GM12878 (cell line): Measurements from ENCODE around the gene SLC6A1. TPM values are rescaled to one million over a fixed set of nuclear protein-coding genes. Genes with fewer than 3 reads are reported as not detected.

Experiments
- ATAC-seq: fragments of 200-7000 bp; cut with Tn5 transposase; 3 replicates; pipeline ENCODE4 v1.9.1; 2020; ENCODE audit warnings: mild to moderate bottlenecking, moderate library complexity
- BruUV-seq: library from RNA; stranded (reverse); fragments of 400-500 nt; replicated peaks from 2 replicates; lab custom pipeline; 2021; lab: Mats Ljungman, UMichigan
- CTCF ChIA-PET: fragments of 300-600 bp; sonication (Branson Sonifier 250); formaldehyde crosslinking; extraction: SDS; loops from one replicate; lab custom pipeline; 2021; ENCODE audit warnings: inconsistent platforms; lab: Yijun Ruan, JAX
- POLR2A ChIA-PET: fragments of 350-600 bp; formaldehyde crosslinking; extraction: SDS; loops from one replicate; lab custom pipeline; 2021; ENCODE audit warnings: inconsistent platforms; lab: Charles Lee
- RAD21 ChIA-PET: fragments of 300-600 bp; sonication (Branson Sonifier 250); formaldehyde crosslinking; loops from one replicate; lab custom pipeline; 2023; ENCODE audit warnings: antibody characterized with exemption; ENCODE audit not compliant: unreplicated experiment; lab: Charles Lee
- SMC1A ChIA-PET: fragments of 300-600 bp; sonication (Branson Sonifier 250); formaldehyde crosslinking; loops from one replicate; lab custom pipeline; 2023; ENCODE audit not compliant: unreplicated experiment, uncharacterized antibody; lab: Charles Lee
- DNase-seq: peaks from one replicate; pipeline ENCODE4 v3.0.0-alpha.2; 2011; ENCODE audit warnings: low read depth, low spot score
- FAIRE-seq: peaks from 3 replicates; lab custom pipeline; 2011; peaks lifted over from hg19 to GRCh38; lab: Jason Lieb, UNC
- H2AFZ ChIP-seq: 2 replicates; pipeline ENCODE4 v1.6.0; 2011; ENCODE audit warnings: low read depth, low read length, control low read depth; ENCODE audit not compliant: control insufficient read depth
- H3K27ac ChIP-seq: 2 replicates; pipeline ENCODE4 v1.5.1; 2011; ENCODE audit warnings: control low read depth; ENCODE audit not compliant: control insufficient read depth, insufficient read depth
- H3K27me3 ChIP-seq, 2 experiments: replicated peaks in 1 of 2; 2 replicates each; pipeline versions ENCODE4 v1.6.0 to v1.6.1; 2011; ENCODE audit warnings: low read length in 1 of 2; ENCODE audit not compliant: control insufficient read depth in 2 of 2, insufficient read depth in 2 of 2
- H3K36me3 ChIP-seq, 2 experiments: 2 replicates each; pipeline ENCODE4 v1.5.1; 2011; ENCODE audit warnings: low read length in 1 of 2; ENCODE audit not compliant: control insufficient read depth in 2 of 2, insufficient read depth in 2 of 2
- H3K4me1 ChIP-seq: 2 replicates; pipeline ENCODE4 v1.6.1; 2011; ENCODE audit warnings: mild to moderate bottlenecking, low read length, moderate library complexity, mixed read lengths; ENCODE audit not compliant: control insufficient read depth, insufficient read depth
- H3K4me2 ChIP-seq: 2 replicates; pipeline ENCODE4 v1.6.0; 2011; ENCODE audit warnings: control low read depth; ENCODE audit not compliant: control insufficient read depth, insufficient read depth
- H3K4me3 ChIP-seq: fragments of 200-600 bp; sonication (generic); 2 replicates; pipeline ENCODE4 v1.5.1; 2016
- H3K79me2 ChIP-seq: 2 replicates; pipeline ENCODE4 v1.6.0; 2011; ENCODE audit warnings: low read length; ENCODE audit not compliant: control insufficient read depth, insufficient read depth
- H3K9ac ChIP-seq: 2 replicates; pipeline ENCODE4 v1.8.0; 2011; ENCODE audit warnings: low read length, control low read depth, mixed read lengths; ENCODE audit not compliant: control insufficient read depth, insufficient read depth
- H3K9me3 ChIP-seq: replicated peaks from 3 replicates; pipeline ENCODE4 v1.5.1; 2011; ENCODE audit warnings: mild to moderate bottlenecking, low read length; ENCODE audit not compliant: control insufficient read depth, insufficient read depth
- H4K20me1 ChIP-seq: 2 replicates; pipeline ENCODE4 v1.6.0; 2011; ENCODE audit not compliant: control insufficient read depth, insufficient read depth
- FOXK2 ChIP-seq: fragments of 450-650 bp; IDR thresholded peaks from 2 replicates; pipeline ENCODE4 v1.6.1; 2017; ENCODE audit warnings: mild to moderate bottlenecking, moderate library complexity
- NBN ChIP-seq: fragments of 450-650 bp; IDR thresholded peaks from 2 replicates; pipeline ENCODE4 v1.6.1; 2016
- PAX5 ChIP-seq: IDR thresholded peaks from 2 replicates; pipeline ENCODE4 v1.6.1; 2011; ENCODE audit warnings: low read depth, low read length, borderline replicate concordance
- RAD51 ChIP-seq: fragments of 450-650 bp; IDR thresholded peaks from 2 replicates; pipeline ENCODE4 v1.6.1; 2016; ENCODE audit warnings: moderate library complexity, mild to moderate bottlenecking, inconsistent platforms
- STAT1 ChIP-seq: fragments of 450-650 bp; conservative IDR thresholded peaks from 2 replicates; pipeline ENCODE4 v1.6.1; 2014; ENCODE audit warnings: antibody characterized with exemption, mild to moderate bottlenecking
- WGBS: methylation state at CpG from one replicate; pipeline ENCODE4 v1.1.6; 2016; ENCODE audit warnings: low lambda C conversion rate; ENCODE audit not compliant: insufficient replicate concordance, insufficient coverage; ENCODE audit errors: missing lambda C conversion rate; 5-methylcytosine and 5-hydroxymethylcytosine counted together
- in situ Hi-C: fragments of 300-500 bp; cut with MboI; formaldehyde crosslinking; loops from 9 replicates; pipeline ENCODE4 v1.14.3; 2018; ENCODE audit warnings: mixed read lengths
- intact Hi-C: fragments of 100-400 bp; cut with micrococcal nuclease; formaldehyde crosslinking; loops from one replicate; pipeline ENCODE4 v1.14.2; 2022; ENCODE audit not compliant: unreplicated experiment
- polyA plus RNA-seq, 11 experiments: library from polyadenylated mRNA; depleted of rRNA in 4 of 11; unstranded in 6 of 11; stranded (reverse) in 5 of 11; fragments of >200 nt; fragmentation: Nextera tagmentation in 4 of 11; fragmentation: Illumina TruSeq in 1 of 11; extraction: Ambion mirVana in 4 of 11; extraction: Trizol in 1 of 11; gene quantifications; 1 replicate in 1 of 11; 2 replicates in 10 of 11; pipeline versions ENCODE4 v1.2.1 to v1.2.3, GENCODE V29; 2011 to 2016; ENCODE audit warnings: inconsistent platforms in 2 of 11, missing spikeins in 2 of 11, low read depth in 1 of 11
- total RNA-seq, 4 experiments: library from RNA; depleted of rRNA in 3 of 4; stranded (reverse); fragments of >200 nt in 3 of 4; fragmentation: Illumina TruSeq in 1 of 4; extraction: Trizol in 1 of 4; gene quantifications; 2 replicates each; pipeline versions ENCODE4 v1.2.1 to v1.2.3, GENCODE V29; 2013 to 2021

The SLC6A1 gene
- total and polyA plus RNA-seq, 10 of the 15 experiments (the other 5 are each of a cell fraction or from before 2014, with no cell fraction given), result not detected

DNA sequence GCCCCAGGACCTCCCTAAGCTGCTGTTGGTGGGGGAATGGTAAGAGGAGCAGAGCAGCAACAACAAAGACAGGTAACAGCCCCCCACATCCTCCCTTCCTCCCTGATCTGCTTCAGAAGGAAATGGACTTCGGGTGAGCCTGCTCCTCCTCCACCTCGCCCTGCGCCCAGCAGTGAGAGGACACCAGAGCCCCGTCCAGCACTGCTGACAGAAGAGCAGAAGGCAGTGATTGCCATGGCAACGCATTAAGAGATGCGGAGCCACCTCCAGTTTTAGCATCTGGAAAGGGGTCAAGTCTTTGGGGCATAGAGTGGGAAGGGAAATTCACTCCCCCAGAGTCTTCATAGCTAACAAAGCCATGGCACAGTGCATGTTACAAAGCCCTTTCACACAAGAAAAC, 84.2 kb downstream of the SLC6A1 start:
- 34% methylated on average over 6 of the region's 6 CpGs for WGBS
- Histone ChIP-seq H3K9ac (no peak overlapping the region), H2AFZ (no peak overlapping the region), H3K4me2 (no peak overlapping the region), H3K4me1 (no peaks in the 10 kb centered on the region), H3K4me3 (no peak overlapping the region), H3K27ac (no peak overlapping the region), H3K27me3 (peaks cover 0 to under 1% of the 10 kb centered on the region in 2 experiments; a peak in 1 of 4 replicates), H3K79me2 (no peaks in the 10 kb centered on the region), H3K36me3 (no peaks in the 10 kb centered on the region), H3K9me3 (no peaks in the 10 kb centered on the region; the same call in 2 of the 3 replicates), H4K20me1 (no peaks in the 10 kb centered on the region)
- intact Hi-C loops, result no loop called here
- BruUV-seq, result no TSS peak
- ChIA-PET POLR2A (no interaction called here), CTCF (no interaction called here), RAD21 (no interaction called here), SMC1A (no interaction called here)
- FAIRE-seq (no peak), ATAC-seq (no peak), DNase-seq (no peak)
- TF ChIP-seq PAX5, result no peak
- no peak for TF ChIP-seq FOXK2
- TF ChIP-seq STAT1, result no peak
- in situ Hi-C loops, result no loop called here

GRCh38 chr3:11077466-11077865, 84.9 kb downstream of the SLC6A1 start:
- peaks cover 0 to 2% of the 10 kb centered on the region in 2 experiments; a peak in 1 of 4 replicates for H3K27me3 ChIP-seq
- no peaks in the 10 kb centered on the region for H3K79me2 ChIP-seq
- no peaks in the 10 kb centered on the region; the same call in 2 of the 3 replicates for H3K9me3 ChIP-seq
- no peak overlapping the region for H3K4me2 ChIP-seq
- H2AFZ ChIP-seq, result no peak overlapping the region
- no peak overlapping the region for H3K9ac ChIP-seq
- no peak overlapping the region for H3K4me3 ChIP-seq
- ATAC-seq (no peak), DNase-seq (no peak), FAIRE-seq (no peak)
- intact Hi-C loops, result no loop called here
- TF ChIP-seq RAD51, result no peak
- TF ChIP-seq NBN, result no peak
- ChIA-PET CTCF (no interaction called here), SMC1A (no interaction called here), POLR2A (no interaction called here), RAD21 (no interaction called here)
- in situ Hi-C loops, result no loop called here
- H3K36me3 ChIP-seq, result no peaks in the 10 kb centered on the region
- BruUV-seq, result no TSS peak
- no peaks in the 10 kb centered on the region for H4K20me1 ChIP-seq
- no peak overlapping the region for H3K27ac ChIP-seq
- H3K4me1 ChIP-seq, result no peaks in the 10 kb centered on the region
- WGBS, result 21% methylated on average over 2 of the region's 2 CpGs
